ENCODE measurements around the gene NFAT5. TPM values are rescaled to one million over a fixed set of nuclear protein-coding genes. Genes with fewer than 3 reads are reported as not detected.

NFAT5 gene
- total and polyA plus RNA-seq, 8 donors = 3.7 to 23.6 (median 12.7) TPM

- intact Hi-C loops (cut with DNase I) = no loop called here
- H3K27me3 ChIP-seq = no peaks in the 10 kb centered on the region
- ATAC-seq (peak; percentile 57 to 87 (median 86)), FAIRE-seq (no peak), DNase-seq (no peak)
- H3K9me3 ChIP-seq = no peaks in the 10 kb centered on the region
- H3K4me3 ChIP-seq = no peak overlapping the region
- WGBS, 2 donors = 51 to 55% methylated on average over 1 of the region's 1 CpG
- H3K4me1 ChIP-seq = peaks cover 6 to 32% (median 21%) of the 10 kb centered on the region in 3 donors
- H3K27ac ChIP-seq = peak overlapping the region; percentile 24 to 79 (median 50)
- no peaks in the 10 kb centered on the region for H3K36me3 ChIP-seq
- no peak for TF ChIP-seq CTCF (IDR thresholded peaks at IDR 0.05)
Measured at GRCh38 chr16:69613378-69614154, 47.8 kb downstream of the NFAT5 start.

- no peak for ATAC-seq
- Histone ChIP-seq H3K27me3 (no peaks in the 10 kb centered on the region), H3K36me3 (no peaks in the 10 kb centered on the region), H3K9me3 (no peaks in the 10 kb centered on the region), H3K4me3 (no peak overlapping the region), H3K4me1 (peaks cover 10 to 43% (median 32%) of the 10 kb centered on the region in 3 donors), H3K27ac (no peak overlapping the region)
- TF ChIP-seq CTCF (IDR thresholded peaks at IDR 0.05) = no peak
- no peak for FAIRE-seq
- WGBS, 2 donors = 95 to 96% methylated on average over 2 of the region's 2 CpGs
- intact Hi-C loops (cut with DNase I) = no loop called here
- DNase-seq = no peak
Measured at GRCh38 chr16:69615528-69615927, 49.8 kb downstream of the NFAT5 start.

- DNase-seq (no peak), ATAC-seq (no peak), FAIRE-seq (no peak)
- intact Hi-C loops (cut with DNase I) = no loop called here
- H3K27ac ChIP-seq = no peak overlapping the region
- no peak overlapping the region for H3K4me3 ChIP-seq
- H3K9me3 ChIP-seq = no peaks in the 10 kb centered on the region
- 92 to 97% methylated on average over 4 of the region's 4 CpGs for WGBS, 2 donors
- no peaks in the 10 kb centered on the region for H3K27me3 ChIP-seq
- TF ChIP-seq CTCF (IDR thresholded peaks at IDR 0.05) = no peak
- peaks cover 10 to 38% (median 28%) of the 10 kb centered on the region in 3 donors for H3K4me1 ChIP-seq
- H3K36me3 ChIP-seq = no peaks in the 10 kb centered on the region
Measured at GRCh38 chr16:69616082-69616481, 50.3 kb downstream of the NFAT5 start.

- H3K36me3 ChIP-seq = no peaks in the 10 kb centered on the region
- H3K4me3 ChIP-seq = no peak overlapping the region
- ATAC-seq (peak in 2 of 4 donors; percentile 26 to 32), FAIRE-seq (no peak), DNase-seq (no peak)
- no peaks in the 10 kb centered on the region for H3K9me3 ChIP-seq
- 9 to 13% methylated on average over 1 of the region's 1 CpG for WGBS, 2 donors
- peaks cover 10 to 27% (median 25%) of the 10 kb centered on the region in 3 donors for H3K4me1 ChIP-seq
- H3K27me3 ChIP-seq = no peaks in the 10 kb centered on the region
- no peak for TF ChIP-seq CTCF (IDR thresholded peaks at IDR 0.05)
- H3K27ac ChIP-seq = no peak overlapping the region
- intact Hi-C loops (cut with DNase I) = no loop called here
Measured at GRCh38 chr16:69618307-69618706, 52.5 kb downstream of the NFAT5 start.

GRCh38 chr16:69618721-69619120 is 53.0 kb downstream of the NFAT5 start:
- DNase-seq (no peak), FAIRE-seq (no peak), ATAC-seq (no peak)
- Histone ChIP-seq H3K4me3 (no peak overlapping the region), H3K27ac (no peak overlapping the region), H3K4me1 (peaks cover 10 to 24% (median 21%) of the 10 kb centered on the region in 3 donors), H3K36me3 (no peaks in the 10 kb centered on the region), H3K9me3 (no peaks in the 10 kb centered on the region), H3K27me3 (no peaks in the 10 kb centered on the region)
- intact Hi-C loops (cut with DNase I) = no loop called here
- WGBS, 2 donors = 27 to 33% methylated on average over 3 of the region's 3 CpGs
- no peak for TF ChIP-seq CTCF (IDR thresholded peaks at IDR 0.05)

Data from pancreas (tissue), 10 donors.